ENCODE data around the gene GLDC.
"Not testable (repeated sequence)": the region's sequence is repeated elsewhere in the genome, so short reads cannot be mapped to it uniquely, and the experiment has no call there.

The GLDC gene

DNA sequence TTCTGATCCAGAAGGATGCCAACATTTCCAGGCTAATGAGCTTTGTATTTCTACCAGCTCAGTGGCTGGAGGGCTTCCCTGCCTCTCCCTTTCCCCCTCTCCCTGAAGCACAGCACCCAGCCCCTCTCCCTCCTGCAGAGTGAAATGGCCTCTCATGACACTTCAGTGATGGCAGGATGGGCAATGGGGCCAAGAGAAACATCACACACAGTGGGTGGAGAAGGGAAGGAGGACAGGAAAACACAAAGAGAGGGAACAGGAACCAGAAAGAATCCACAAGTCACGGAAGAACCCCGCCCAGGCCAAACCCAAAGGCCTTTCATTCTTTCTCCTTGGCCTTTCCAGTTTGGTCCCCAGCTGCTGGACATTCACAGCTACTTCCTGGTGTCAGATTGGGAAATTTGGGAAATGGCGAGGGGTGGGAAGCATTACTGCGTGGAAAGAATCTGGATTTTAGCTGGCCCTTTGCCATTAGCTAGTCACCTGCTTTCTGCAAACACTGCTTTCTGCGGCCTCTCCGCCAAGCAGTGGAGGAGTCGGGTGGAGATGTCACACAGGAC, 82.6 kb downstream of the GLDC start:
- no peak for DNase-seq

DNA sequence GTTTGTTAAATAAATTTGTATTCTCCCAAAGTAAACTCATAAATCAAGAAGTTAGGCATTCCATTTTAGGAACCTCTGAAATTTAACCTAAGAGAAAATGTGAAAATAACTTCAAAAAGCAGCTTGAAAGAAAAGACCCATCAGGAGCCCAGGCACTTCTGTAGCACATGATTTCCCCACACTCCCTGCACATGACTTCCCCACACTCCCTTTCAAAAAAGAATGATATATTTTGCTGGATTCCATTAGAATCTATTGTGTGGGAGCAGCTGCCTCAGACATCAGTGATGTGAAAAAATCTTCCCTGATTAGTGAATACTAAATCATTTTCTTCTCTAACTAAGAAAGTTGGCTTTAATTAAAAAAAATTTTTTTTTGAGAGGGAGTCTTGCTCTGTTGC, 83.3 kb downstream of the GLDC start:
- no peak for DNase-seq

DNA sequence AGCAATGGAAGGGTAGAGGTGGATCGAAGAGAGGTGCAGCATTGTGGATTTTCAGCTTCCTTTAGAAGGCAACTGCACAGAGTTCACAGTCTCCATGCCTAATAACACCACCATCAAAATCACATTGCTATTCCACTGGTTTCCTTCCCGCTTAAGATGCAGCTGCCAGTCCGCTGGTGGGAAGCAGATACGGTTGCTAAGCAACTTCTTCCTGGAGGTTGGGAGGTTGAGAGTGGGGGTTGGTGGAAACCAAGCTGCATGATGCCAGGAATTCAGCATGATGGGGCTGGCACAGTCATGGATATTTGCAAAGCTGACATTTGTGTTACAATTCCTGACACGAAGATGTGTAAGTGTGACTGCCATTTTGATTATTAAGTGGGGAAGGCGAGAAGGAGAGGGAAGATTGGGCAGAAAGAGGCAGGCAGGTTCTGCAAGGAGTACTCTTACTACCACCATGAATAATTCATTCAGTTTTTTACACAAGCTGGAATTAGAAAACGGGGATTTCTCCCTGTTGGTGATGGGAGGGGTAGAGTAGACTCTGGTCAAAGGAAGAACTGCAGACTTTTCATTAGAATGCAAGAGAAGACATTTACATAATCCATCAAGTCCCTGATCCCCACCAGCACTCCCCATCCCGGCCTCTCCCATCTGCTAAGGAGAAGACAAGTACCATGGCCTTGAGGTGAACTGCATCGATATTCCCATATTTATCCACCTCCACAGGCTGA, 87.5 kb downstream of the GLDC start:
- no peak for DNase-seq

DNA sequence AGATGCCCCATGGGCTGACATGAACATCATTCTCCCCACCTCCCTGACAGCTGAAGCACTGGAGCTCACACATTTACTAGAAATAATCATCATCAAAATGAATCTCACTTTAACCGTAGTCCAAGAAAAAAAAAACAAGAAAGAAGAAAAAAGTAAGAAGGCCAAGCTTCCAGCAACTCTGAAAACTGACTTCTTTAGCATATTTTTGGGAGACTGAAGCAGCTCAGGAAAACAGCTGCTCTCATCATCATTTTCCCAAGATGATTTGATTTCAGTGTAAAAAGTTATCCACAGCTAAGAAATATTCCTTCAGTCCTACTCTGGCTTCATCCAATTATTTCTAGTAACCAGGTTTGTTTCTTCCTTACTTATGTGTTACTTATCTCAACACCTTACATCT, 91.7 kb downstream of the GLDC start:
- no peak for DNase-seq

DNA sequence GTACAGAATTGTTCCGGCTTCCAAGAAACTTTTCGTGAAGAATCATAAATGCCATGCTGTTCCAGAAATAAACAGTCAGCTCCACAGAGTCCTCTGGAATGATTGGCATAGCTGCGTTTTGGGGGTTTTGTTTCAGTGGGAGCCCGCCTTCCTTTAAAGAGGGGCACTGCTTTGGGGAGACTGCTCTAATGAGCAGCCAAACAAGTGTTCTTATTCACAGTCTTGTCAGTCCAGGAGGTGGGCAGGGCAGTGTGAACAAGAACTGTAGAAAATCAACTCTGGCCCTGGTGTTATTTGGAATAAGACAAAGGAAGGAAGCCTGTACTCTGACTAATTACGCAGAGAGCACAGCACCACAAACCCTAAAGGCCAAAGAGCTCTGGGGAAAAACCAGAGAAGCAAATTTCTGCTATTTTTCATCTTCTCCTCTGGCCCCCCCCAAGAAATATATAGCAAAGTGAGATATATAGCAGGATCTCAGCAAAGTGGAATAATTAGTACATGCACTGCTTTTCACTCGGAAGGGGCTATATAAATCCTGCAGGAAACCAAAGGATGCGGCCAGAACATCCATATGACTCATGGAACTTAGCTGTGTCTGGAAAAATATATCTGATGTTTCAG, 92.9 kb downstream of the GLDC start:
- no peak for DNase-seq

DNA sequence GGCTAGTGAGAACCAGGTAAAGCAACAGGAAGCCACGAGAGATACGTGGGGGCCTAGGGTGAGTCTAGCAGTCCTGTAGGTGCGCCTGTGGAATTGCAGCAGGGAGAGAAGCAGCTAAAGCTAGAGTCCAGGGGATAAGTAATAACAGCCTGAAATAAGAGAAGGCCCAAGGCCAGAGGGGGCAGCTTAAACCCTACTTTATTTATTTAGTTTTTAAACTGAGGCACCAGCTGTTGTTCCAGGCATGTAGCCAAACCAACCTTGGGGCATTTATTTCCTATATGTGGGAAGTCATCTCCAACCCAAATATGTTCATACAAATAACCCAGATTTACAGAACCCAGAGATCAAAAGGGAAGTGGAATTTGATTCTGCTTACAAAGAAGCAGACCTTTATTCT, 93.5 kb downstream of the GLDC start:
- no peak for DNase-seq

DNA sequence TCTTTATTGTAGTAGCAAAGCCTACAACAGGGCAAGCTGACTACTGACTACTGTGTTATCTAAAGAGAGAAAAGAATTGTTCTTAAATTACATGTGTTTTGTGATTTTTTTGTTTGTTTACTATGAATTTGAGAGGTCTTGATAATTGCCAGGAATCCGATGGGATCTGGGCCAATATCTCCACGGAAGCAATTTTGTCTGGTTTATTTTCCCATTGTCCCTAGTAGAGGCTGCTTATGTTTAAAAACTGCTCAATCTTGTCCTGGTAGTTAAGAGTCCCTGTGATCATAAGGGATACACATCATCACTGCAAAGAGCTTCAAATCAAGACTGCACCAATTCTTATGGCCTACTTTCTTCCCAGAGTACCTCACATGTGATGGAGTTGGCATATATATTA, 94.4 kb downstream of the GLDC start:
- no peak for DNase-seq

DNA sequence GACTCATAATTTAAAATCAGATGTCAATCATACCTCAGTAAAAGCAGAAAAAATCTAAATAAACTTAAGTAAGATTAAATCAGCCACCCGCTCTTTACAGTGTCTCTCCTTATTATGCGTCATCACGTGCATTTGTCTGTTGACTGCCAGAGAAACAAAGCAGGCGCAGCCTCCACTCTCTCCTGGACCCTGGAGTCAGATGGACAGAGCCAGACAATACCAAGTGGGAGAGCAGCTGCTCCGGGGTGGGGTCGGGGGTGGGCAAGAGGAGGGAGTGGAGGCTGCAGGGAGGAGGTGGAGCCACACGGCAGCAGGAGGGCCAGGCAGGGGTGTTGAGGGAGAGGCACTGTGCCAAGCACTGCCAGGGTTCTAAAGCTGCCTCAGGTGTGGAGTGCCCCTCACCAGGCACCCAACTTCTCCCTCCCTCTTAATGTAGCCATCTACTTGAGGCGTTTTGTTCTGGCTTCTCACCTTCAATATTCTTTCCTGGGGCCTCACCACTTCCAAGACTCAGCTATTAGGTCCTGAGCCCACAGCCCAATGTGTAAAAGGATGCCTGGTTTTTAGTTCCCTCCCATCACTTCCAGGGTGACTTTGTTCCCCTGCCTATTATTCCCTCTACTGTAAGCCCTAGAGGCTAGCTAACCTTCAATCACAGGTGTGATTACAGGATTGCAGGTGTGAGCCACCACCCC, 96.3 kb downstream of the GLDC start:
- no peak for DNase-seq

DNA sequence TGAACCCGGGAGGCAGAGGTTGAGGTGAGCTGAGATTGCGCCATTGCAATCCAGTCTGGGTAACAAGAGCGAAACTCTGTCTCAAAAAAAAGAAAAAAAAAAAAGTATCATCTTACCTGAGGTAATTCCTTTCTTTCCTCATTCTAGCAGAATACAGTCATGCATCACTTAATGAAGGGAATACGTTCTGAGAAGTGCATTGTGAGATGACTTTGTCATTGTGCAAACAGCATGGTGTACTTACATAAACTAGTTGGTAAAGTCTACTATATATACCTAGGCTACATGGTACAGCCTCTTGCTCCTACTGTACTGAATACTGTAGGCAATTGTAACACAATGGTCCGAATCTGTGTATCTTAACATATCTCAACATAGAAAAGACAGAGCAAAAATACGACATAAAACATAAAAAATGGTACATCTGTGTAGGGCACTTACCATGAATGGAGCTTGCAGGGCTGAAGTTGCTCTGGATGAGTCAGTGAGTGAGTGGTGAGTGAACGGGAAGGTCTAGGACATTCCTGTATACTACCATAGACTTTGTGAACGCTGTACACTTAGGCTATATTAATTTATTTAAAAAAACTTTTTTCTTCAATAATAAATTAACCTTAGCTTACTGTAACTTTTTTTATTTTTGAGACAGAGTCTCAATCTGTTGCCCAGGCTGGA, 100.4 kb downstream of the GLDC start:
- DNase-seq = no peak

DNA sequence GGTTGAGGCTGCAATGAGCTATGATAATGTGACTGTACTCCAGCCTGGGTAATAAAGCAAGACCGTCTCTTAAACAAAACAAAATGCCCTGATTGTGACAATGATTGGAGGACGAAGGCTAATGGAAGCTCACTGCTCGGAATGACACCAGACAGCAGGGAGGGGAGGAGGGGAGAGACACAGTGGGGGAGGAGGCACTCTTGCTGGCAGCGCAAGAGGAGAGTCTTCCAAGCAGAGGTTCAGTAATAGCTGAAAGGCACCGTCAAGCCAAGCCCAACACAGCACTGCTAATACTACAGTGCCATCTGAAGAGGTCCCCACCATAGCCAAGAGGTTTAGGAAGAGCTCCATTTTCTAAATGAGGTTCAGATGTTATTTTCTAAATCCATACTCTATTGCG, 102.3 kb downstream of the GLDC start:
- DNase-seq = no peak

DNA sequence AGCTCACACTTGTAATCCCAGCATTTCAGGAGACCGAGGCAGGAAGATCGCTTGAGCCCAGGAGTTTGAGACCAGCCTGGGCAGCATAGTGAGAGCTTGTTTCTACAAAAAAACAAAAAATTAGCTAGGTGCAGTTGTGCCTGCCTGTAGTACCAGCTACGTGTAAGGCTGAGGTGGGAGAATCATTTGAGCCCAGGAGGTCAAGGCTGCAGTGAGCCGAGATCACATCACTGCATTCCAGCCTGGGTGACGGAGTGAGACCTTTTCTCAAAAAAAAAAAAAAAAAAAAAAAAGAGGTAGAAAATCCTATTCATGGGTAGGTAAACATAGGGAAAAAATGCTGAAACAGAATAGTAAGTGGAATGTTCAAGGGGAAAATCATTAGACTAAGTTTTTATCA, 102.9 kb downstream of the GLDC start:
- DNase-seq = not testable (repeated sequence)

DNA sequence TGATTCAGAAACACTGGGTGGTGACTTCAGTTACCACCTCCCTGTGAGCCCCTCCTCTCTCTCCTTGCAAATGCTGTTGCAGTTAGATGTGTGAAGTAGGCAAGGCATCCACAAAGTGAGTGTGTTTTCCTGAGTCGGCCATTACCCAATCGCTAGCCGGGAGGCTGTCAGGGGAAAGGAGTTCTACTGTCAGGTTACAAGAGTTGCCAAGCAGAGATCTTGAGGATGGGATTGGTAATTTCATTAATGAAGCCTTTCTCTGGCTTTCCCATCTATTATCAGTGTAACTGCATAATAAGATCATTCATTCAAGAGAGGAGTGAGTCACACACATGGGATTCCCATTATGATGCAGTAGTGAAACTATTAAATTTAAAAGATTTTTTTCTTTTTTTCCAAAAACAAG, 106.9 kb downstream of the GLDC start:
- no peak for DNase-seq

DNA sequence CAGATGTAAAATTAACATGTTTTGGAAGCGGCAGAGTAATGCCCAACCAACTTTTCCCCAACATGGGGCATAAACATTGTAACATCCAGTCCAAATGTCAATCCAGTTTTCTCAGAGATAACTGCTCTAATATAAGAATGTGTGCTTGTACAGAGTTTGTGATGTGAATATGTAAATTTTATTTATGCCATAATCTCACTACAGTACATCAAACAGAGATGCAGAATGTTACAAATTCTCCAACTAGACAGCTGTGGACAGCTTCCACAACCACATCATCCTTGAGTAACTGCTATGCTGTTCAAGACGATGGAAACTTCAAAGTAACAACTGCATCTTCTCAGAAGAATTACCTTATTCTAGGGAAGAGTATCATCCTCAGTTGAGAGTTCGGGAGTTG, 109.9 kb downstream of the GLDC start:
- no peak for DNase-seq

DNA sequence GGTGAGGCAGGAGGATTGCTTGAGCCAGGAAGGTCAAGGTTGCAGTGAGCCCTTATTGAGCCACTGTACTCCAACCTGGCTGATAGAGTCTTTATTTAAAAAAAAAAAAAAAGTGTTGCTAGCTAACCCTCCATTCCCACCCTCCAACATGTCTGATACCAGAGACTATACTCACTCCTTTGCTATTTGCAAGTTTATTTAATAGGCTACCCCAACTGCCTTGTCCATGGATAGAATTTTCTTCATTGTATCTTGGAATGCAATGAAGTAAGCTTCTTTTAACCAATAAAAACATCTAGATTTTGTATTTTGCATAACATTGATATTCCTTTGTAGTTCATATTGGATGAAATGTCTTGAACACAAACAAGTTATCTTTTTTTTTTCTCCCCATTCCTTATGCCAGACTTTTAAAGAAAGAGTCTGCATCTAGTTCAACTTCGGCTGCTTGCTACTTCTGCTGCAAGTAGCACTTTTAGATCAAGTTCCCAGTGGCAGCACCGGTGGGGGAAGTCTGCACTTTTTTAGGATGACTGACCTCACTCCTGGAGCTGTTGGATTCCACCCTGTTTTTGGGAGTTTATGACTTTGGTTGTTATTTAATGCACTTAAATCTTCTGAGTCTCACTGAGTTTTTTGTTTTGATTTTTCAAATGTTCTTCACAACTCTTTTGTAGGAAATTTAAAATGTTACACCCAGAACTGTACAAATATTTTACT, 120.0 kb downstream of the GLDC start:
- DNase-seq = no peak

DNA sequence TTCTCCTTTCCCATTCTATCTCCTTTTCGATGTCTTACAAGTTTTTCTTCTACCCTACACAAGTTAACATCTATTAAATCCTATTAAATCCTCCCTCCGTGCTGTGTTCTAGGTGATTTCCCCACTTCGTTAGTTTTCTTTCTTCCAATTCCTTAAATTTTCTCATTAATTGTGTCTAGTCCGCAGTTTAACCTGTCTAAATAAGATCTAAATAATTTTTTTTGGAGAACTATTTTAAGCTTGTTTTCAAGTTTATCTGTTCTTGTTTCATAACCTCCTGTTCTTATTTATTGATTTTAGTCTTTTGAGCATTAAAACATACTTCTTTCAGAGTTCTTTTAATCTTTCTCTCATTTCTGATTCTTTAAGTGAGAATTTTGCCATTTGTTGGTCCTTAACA, 123.3 kb downstream of the GLDC start:
- DNase-seq = no peak

DNA sequence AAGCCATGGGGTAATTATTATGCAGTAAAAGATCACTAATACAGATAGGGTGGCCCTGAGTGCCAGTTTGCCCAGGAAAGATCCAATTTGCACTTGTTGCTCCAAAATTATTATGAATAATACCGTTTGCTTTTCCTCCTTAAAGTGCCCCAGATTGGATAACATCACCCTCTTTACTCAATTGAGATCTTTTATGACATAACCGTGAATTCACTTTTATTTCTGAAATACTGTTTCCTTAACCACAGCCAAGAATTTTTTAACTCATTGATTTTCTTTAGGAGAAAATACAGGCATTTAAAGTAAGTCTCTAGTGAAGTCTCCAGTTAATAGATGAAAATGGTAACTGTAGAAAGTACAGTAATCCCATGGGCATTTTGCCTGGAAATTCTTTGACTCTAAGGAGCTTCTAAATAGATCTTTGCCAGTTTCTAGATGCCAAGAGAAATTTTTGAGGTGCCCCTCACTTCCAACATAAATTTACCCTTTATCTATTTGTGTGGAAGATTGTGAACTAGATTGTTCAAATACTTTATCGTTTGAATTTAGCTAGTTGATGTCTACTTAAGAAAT, 133.4 kb downstream of the GLDC start:
- DNase-seq = no peak

DNA sequence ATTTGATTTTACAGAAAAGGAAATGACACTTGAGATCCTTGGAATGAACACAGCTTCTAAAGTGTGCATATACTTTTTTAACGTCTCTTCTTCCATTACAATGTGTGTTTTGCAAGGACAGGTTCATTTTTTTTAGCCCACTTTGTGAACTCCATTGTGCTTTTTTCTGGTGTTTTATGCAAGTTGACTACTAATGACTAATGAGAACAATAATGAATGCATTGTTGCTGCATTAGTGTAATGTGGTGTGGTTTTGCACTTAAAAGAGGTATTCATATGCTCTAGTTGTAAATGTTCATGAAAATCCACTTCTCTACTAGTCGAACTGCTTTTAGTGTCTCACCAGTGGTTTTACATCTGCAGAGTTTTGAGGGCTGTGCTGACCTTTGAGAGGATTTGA, 139.0 kb downstream of the GLDC start:
- no peak for DNase-seq

DNA sequence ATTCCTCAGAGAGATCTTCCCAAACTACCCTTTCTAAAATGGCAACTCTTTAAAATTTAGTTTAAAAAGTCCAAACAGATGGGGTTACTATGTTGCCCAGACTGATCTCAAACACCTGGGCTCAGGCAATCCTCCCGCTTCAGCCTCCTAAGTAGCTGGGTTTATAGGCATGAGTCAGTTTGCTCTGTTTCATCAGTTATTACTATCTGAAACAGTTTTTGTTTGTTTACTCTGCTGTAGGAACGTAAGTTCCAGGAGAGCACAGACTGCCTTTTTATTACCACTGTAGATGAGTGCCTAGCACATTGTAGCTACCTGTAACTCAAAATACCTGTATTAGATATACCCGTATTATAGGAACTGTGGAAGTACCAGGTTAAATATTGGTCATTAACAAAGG, 143.1 kb downstream of the GLDC start:
- DNase-seq = no peak

DNA sequence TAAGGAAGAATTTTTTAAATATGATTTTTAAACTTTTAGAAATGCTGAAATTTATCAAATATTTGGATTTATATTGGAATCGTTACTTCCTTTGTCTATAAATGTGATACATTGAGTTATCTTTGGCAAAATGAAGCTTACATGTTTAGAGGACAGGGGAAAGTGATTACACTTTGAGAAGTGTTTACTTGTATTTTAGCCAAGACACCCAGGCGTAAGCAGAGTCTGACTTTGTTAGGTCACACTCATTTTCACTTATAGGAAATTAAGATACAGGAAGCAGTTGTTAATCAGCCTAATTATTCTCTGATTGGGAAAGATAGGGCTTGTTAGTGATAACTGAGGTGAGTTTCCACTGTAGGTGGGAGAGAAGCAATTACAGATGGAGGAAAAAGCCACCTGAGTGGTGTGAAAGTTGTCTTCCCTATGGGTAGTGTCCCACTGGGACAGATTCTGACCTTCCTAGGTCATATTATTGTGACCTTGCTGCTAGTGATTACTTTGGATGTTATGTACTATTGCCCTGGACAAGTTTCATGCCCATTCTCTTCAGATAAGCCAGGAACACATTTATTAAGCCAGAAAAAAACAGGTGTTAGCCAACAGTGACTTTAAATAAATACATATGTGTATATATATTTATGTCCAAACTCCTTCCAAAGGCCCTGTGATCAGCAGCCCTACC, 143.9 kb downstream of the GLDC start:
- no peak for DNase-seq

DNA sequence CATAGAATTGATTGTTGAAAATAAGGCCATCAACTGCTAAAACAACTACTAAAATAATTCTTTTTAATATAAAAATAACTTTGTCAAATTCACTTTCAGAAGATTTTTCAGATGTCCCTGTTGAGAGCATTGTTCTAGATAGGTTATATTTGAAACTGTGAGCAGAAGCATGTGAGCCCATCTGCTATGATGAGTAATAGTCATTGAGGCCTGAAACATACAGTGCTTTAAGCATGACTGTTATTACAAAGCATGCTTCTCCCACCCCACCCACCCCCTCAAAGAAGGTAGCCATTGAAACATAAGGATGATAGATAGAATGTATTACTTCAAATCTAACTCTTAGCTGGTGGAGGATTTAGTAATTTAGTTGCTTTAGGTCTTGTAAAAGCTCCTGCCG, 146.5 kb downstream of the GLDC start:
- DNase-seq = no peak

DNA sequence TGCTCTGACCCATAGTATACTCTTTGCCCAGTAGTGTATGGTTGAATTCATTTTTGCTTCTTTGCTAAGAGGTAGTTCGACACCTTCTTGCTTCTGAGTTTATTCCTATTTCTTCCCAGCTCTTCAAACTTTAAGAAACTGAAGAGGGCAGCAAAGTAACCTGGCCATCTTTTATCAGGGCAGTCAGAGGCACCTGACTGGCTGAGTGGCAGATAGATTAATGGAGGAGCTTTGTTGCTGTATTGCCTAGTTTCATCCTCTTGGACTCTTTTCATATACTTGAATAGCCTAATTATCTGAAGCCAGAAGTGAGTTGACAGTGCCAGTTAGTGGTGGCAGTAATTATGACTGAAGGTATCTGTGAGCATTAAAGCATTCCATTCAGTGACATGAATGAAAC, 150.1 kb downstream of the GLDC start:
- DNase-seq = no peak

DNA sequence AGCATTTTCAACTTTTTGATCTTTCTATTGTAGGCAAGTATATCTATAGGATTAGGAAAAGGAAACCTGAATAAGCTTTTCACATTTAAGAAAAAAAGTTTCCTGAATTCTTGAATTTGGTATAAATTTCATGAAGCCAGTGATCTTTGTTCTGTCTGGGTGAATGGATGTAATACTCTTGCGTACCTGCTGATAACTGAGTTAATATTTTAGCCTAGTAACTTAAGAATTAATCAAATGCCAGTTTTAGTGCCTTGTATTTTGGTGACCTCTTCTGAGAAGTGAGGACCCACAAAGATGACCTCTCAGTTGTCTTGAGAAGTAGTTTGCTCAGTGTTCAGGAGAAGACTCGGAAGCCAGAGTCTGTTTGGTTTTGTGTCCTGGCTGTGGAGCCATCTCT, 154.7 kb downstream of the GLDC start:
- DNase-seq = no peak
